Measurements from ENCODE around the gene RCE1.

Gene RCE1

DNA sequence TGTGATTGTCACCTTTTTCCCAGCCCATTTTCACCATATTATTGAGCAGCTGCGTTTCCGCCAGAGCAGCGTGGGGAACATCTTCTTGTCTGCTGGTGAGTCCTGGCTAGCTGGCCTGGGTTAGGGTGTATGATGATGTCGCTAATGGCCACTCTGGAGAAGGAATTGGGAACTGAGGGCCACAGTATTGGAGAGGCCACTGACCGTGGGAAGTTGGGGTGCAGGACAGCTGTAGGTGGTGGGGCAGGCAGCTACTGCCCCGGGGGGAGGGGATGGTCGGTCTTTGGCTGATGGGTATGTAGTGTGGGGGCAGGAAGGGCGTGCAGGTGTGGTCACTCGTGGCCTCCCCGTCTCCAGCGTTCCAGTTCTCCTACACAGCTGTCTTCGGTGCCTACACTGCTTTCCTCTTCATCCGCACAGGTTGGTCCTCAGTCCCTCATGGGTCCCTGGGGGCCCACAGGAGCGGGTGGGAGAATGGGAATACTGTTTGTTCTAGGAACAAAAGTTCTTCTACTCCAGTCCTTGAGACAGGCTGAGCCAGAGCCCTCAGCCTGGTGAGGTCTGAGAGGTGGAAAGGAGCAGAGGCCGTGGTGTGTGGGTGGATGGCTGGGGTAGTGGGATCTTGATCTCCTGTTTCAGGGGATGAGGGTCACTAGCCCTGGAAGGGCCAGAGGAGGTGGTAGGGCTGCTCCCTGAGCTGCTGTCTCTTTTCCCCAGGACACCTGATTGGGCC, 2.1 kb downstream of the RCE1 start:
- DNase-seq: no peak

DNA sequence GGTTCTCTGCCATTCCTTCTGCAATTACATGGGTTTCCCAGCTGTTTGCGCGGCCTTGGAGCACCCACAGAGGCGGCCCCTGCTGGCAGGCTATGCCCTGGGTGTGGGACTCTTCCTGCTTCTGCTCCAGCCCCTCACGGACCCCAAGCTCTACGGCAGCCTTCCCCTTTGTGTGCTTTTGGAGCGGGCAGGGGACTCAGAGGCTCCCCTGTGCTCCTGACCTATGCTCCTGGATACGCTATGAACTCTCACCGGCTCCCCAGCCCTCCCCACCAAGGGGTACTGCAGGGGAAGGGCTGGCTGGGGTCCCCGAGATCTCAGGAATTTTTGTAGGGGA, 2.6 kb downstream of the RCE1 start:
- no peak for DNase-seq

DNA sequence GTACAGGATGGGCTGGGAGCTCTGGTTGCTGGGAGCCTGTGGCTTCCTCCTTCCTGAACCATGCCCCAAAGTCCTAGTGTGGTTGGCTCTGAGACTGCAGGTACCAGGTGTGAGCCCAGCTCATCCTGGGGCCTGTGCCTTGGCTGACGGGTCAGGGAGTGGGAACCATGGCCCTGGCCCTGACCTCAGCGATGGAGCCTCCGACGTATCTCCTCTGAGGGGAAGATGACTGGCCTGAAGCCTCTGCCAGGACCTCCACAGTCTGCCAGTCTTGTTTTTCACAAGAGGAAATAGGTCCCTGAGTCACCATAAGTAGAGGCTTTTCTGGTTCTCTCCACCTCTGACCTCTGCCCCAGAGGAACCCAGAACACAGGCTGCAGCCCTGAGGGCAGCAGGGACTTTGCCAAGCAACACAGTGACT, 3.4 kb downstream of the RCE1 start:
- DNase-seq: no peak

DNA sequence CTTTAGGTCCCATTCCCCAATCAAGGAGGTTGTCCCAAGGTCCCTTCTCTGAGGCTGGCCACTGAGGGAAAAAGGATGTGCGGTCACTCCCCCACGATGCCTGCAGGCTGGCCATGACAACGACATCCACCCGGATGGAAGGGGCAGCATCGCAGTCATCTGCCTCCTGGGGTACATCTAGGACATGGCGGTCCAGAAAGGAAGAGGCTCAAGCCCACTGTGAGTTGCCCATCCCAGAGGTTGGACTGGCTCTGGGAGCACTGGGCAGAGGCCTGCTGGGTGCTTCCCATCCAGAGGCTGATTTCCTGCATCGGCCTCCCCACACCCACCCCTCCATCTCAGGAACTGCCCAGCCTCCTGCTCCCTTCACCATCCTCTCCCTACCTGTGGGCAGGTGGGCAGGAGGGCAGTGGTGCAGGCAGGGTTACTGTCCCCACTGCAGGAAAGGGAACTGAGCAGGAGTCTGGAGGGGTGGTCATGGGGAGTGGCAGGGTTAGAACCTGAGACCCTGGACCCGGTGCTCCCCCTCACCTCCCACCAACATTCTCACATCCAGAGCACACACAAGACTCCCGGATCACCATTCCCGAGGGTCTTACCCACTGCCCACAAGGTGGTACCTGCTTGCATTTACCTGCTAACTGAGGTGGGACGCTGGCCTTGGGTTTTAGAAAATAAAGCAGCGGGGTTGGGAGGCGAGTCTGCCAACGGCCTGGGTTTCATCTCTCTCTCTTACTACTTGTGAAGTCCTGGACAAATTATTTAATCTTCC, 4.4 kb downstream of the RCE1 start:
- DNase-seq: no peak

DNA sequence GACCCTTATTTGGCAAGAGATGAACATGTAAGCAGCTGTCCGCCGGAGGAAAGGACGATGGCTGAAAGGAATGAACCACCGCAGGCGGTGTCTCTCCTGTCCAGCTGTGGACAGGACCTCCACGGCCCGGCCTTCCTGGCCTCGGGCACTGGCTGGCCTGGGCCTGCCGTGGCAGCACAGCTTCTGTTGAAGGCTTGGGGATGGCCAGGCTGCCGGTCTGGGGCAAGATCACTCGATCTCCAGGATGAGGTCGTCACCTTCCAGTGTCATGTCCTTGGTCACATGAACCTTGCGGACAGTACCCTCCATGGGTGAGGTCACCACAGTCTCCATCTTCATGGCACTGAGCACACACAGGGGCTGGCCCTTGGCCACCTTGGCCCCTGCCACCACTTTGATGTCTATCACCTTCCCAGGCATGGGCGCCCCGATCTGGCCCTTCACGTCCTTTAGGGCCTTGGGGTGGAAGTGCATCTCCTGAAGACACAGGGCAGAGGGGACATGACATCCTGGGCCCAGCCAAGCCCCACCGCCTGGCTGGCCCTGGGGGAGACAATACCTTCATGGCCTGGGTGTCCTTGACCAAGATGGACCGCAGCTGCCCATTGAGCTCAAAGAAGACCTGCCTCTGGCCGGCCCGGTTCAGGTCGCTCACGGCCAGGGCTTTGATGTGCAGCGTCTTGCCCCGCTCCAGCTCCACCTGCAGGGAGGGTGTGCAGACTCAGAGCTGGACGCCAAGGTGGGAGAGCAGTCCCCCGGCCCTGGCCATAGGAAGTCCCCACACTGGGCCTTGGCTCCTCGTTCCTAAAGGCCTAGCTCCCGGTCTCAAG, 5.6 kb downstream of the RCE1 start:
- no peak for DNase-seq

DNA sequence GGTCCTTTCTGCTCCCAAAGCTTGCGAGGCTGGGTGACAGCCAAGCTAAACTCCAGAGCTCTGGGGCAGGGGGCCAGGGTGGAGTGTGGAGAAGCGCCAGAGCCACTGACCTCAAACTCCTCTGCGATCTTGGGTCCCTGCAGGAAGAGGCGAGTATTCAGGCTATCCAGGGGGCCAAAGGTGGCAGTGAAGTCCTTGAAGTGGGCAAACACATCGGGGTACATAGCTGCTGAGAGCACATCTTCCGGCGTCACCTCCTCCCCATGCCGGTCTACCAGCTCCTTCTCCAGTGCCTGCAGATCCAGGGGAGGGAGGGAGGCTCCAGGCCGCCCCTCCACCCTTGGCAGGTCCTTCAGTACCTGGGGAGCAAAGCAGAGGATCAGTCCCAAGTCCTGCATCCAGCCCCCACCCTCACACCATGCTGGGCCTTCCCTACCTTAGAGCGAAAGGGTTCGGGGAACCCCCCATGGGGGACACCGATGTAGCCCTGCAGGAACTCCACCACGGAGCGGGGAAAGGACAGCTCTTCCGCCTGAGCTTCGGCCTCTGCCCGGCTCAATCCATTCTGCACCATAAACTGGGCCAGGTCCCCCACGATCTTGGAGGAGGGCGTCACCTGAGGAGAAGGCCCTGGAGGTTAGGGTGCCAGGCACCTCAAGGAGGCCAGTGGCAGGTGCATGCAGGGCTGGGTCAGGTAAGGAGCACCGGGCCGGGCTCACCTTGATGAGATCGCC, 6.4 kb downstream of the RCE1 start:
- DNase-seq: no peak

DNA sequence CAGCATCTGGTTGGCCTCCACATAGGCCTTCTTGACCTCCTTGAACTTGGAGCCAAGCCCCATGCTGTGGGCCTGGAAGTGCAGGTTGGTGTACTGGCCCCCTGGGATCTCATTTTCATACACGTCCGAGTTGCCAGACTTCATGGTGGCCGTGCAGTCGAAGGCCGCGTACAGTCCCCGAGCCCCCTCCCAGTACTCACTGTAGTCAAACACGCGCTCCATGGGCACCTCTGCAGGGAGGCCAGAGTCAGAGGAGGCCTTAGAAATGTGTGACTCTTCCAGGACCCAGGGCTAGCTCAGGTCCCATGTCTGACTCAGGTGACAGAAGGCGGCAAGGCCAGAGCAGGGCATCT, 7.0 kb downstream of the RCE1 start:
- DNase-seq: no peak

DNA sequence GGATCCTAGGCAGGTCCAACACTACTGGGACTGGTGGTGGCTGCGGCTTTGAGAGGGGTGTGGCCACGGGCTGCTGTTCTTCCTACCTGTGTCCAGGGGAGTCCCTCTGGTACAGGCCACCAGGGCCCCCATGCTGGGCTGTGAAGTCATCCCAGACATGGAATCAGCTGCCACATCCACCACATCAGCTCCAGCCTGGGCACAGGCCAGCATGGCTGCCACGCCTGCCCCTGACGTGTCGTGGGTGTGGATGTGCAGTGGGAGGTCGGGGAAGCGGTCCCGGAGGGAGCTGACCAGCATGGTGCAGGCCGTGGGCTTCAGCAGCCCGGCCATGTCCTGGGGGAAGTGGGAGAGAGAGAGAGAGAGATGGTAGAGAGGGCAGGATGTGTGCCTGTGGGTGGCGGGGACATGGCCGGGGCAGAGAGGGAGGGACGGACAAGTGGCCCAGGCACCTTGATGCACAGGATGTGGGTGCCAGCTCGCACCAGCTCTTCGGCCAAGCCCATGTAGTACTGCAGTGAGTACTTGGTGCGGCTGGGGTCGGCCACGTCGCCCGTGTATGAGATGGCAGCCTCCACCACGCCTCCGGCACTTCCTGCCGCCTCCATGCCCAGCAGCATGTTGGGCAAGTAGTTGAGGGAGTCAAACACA, 7.5 kb downstream of the RCE1 start:
- no peak for DNase-seq

DNA sequence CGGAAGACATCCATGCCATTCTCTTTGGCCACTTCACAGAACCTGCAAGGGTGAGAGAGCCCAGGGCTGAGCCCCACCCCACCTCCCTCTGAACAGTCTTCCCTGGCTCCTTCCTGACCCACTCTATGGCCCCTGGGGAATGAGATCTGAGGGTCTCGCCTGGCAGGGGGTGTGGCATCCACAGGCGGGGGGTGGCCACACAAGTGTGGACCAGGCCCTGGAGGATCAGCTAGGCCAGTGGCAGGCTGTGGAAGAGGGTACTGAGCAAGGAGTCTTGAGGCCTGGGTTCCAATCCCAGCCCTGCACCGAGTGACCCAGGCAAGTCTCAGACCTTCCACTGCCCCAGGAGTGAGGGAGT, 8.0 kb downstream of the RCE1 start:
- no peak for DNase-seq

DNA sequence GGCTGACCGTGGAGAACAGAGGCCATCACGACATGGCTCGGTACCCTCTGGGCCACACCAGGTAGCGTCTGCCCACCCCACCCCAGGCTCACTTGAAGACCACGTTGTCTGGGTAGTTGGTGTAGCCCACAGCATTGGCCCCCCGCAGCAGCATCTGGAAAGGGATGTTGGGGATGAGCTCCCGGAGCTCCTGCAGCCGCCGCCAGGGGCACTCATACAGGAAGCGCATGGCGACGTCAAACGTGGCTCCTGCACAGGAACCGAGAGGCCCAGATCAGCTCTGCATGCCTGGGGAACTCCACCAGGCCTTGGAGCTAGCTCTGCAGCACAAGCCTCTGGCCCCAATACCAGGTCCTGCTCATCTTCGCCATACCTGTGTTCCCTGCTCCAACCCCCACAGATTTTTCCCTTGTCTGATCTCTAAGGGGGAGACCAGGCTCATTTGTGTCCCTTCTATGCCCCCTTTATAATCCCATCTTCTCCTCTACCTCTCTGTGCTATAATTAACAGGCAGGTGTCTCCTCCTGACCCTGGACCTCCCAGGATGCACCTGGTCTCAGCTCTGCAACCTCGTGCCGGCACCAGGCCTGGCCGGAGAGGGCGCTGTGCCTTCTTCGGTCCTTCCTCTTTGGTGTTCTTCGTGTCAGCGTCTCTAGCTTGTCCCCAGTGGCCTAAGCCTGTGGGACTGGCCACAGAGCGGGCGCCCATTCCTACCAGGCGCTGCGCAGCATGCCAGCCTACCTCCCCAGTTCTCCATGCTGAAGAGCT, 8.6 kb downstream of the RCE1 start:
- DNase-seq: peak; percentile 31

DNA sequence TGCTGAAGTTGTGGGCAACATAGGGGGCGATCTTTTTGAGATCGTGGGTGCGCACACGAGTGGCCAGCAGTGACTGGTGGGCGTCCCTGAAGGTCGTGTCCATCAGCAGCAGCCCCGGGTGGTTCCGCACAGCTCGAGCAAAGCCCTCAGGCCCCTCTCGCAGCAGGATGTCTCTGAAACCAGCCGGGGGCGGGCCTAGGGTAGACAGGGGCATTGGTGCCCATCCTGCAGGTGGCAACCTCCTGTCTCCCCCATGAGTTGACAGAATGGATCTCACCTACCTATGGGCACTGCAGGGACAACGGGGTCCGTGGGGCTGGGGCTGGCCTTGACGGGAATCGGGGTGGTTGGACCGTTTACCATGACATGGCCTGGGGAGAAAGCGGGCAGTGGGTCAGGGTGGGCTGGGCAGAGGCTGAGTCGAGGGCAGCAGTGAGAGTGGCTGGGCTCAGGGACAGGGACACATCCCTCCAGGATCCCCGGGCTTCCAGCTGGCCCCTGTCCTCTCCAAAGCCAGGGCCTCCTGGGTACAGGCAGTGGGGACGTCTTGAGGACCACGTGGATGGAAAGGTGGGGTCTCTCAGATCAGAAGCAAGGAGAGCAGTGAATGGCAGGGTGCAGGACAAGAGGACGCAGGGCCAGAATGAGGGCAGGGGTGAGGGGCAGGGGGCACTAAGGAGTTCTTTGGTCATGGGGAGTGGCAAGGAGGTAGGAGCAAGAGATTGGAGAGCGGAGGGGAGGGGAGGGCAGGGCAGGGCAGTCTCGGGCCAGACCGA, 9.4 kb downstream of the RCE1 start:
- no peak for DNase-seq

DNA sequence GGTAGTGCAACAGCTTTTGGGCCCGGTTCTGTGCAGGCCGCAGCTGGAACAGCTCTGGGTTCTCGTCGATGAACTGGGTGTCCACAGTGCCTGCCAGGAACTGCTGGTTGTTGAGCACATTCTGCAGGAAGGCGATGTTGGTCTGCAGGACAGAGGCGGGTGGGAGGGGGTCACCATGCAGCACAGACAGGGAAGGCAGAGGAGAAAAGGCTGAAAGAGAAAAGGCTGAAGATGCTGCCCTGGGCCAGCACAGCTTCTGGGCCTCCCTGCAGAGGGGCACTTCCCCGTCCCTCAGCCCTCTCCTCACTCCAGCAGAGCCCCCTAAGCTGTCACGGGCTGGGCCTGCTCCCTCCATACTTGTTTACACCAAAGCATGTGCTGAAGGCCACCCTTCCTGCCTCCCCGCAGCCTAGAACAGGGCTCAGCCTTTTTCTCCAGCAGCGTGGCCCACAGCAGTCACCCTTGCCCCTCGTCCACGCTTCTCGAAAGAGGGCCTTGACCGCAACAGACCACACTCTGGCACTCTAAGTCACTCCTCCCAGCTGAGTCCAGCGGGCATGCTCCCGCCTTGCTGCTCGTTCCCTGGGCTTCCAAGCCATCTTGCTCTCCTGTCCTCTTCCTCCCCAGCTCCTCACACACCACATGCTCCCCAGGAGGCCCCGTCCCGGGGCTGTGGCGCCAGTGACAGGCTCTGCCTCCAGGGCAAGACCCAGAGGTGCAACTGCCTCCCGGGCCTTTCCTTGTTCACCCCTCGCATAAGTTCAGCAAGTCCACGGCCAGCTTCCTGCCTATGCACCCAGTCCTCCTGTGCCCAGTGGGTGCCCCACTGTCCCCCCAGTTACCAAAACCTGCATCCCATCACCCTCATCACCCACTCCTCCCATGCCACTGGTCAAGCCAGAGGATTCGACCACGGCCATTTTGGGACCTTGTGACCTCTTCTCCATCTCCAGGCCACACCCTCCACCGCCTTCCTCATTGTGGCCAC, 10.3 kb downstream of the RCE1 start:
- DNase-seq: no peak

DNA sequence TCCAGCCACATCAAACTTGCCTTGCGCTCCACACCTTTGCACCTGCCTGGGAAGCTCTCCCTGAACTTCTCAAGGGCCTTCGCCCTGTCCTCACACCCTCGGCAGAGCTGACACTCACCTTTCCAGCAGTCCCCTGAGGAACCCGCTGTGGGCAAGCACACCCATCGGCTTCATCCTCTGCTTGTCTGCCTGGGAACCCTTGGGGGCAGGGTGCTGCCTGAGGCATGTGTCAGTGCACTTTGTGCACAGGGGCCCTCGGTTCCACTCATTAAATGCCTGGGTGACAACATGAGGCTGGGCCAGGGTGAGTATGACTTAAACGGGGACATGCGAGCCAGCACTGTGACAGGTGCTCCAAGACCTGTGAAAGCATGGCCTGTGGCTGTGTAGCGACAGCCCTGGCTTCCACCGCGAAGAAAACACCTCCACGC, 11.0 kb downstream of the RCE1 start:
- DNase-seq: no peak

DNA sequence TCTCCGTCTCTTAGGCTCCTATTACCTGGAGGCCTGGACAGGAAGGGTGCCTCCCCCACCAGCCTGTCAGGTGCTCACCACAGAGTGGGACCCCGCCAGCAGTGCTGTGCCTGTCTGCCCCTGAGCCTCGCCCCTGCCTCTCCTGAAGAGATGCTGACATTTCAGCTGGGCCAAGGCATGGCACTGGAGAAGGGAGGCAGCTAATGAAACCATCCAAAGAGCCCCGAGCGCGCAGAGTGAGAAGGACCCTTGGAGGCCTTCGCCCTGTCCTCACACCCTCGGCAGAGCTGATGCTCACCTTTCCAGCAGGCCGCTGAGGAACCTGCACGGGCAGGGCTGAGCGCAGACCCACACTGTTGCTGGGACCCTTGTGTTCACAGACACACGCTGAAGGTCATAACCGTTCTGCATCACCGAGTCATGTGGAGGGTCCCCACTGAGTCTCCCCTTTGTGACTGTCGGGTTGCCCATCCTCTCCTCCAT, 11.5 kb downstream of the RCE1 start:
- DNase-seq: no peak

DNA sequence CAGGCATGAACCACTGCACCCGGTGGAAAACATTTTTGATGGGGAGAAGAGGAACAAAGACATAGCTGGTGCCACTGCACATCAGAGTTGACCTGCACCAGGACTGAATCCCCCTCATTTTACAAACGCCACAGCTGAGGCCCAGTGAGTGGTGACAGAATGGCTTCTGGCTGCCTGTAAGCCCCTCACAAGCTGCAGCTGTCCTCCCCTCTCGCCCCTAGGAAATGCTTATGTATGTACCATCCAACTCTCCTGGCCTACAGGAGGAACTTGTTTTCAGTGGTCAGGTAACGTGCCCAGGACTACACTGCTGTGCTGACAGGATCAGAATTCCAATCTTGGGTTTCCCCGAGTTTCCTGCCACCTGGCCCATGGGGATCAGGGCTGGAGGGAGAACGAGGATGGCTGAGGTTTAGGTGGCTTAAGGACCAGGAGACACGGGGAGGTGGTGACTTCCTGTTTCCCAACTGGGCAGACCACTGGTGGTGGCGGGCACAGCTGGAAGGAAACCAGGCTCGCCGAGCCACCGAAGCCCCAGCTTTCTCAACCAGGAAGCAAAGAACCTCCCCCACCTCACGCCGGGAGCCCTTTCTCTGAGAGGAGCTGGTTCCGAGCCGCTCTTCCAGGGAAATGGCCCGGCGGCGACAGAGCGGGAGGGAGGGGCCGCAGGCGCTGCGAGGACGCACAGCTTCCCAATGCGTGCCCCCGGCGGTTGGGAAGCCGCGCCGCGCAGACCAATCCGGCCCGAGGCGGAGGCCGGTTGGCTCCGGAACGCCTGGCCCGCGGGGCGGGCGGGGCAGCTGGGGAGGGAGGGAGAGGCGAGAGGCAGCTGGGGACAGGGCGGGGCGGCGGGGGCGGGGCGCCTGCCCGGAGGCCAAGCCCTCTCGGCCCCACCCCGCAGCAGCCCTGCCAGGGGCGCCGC, 12.6 kb downstream of the RCE1 start:
- peak; percentile 80 for DNase-seq

DNA sequence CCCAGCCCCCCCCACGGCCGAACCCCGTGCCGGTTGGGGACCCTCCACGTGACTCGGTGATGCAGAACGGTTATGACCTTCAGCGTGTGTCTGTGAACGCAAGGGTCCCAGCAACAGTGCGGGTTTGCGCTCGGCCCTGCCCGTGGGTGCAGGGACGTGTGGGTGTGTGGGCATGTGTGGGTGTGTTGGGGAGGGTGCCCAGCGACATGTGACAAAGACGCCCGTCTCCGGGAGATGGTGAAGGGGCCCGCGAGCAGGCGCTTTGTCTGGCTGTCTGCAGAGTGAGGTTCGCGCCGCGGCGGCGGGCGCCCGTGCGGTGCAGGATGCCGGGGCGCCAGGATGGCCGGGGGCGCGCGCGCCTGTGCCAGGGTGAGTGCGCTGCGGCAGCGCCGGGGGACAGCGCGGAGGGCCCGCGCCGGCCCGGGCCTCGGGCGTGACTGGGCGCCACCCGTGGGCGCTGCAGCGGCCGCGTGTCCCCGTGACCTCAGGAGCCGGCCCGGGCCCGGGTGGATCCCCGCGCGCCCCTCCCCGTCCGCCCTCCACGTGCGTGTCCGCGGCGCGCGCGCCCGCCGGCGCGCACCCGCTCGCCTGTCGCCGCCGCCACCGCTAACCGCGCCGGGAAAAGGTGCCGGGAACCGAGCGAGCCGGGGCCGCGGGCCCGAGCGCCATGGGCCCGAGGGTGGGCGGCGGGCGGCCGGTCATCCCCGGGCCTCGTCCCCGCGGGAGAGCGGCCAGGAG, 13.4 kb downstream of the RCE1 start, which contains the start of gene LRFN4:
Gene LRFN4, plus strand, starts transcription at position 569 of the 738 bp plus-strand sequence. CDS start 681 bp downstream, outside the sequence.
- peak; percentile 60 for DNase-seq

DNA sequence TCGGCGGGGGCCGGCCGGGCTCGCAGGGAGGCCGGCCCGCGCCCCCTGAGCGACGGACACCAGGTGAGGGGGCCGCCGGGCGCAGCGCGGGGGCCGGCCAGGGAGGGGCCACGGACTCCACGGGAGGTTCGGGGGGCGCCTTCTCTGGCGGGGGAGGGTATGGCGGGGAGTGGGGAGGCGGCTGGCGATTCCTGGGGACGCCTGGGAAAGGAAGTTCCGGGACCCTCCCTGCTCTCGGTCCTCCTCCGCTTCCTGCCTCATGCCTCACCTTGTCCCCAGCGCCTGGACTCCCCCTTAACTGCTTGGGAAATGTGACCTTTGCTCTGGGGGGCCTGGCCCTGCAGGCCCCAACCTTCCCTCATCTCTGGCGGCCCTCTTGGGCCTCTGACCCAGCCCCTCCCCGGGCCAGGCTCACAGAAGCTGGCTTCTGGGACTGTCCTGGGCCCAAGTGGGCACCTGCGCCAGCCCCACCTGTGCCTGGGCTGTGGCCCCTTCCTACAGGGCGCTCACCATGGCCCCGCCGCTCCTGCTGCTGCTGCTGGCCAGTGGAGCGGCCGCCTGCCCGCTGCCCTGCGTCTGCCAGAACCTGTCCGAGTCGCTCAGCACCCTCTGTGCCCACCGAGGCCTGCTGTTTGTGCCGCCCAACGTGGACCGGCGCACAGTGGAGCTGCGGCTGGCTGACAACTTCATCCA, 14.1 kb downstream of the RCE1 start:
- no peak for DNase-seq
